Placental pericyte (primary cell): Measurements from ENCODE around the gene STK33. TPM values are rescaled to one million over a fixed set of nuclear protein-coding genes. Genes with fewer than 3 reads are reported as not detected.

Experiments used
- small RNA-seq: library from RNA; depleted of rRNA; stranded (forward); fragments of <200 nt; gene quantifications from one replicate; pipeline ENCODE3, GENCODE V24; 2012; ENCODE audit warnings: low replicate concordance
- total RNA-seq: library from RNA; depleted of rRNA; stranded (reverse); fragments of >200 nt; gene quantifications from 2 replicates; pipeline ENCODE4 v1.2.3, GENCODE V29; 2012

STK33 gene
- 0.57 and 1.3 TPM in 2 replicates for total RNA-seq

GRCh38 chr11:8593935-8594909, at the start of gene STK33:
TSS of gene STK33 (minus strand) at chr11:8594228. CDS start at chr11:8474905, 119,323 bp downstream.

Small RNA genes within 50 kb of the gene (small RNA-seq; reads per million reads assigned to genes)
- gene RF00601: not detected

Other genes starting within 250 kb of the STK33 start
- 7.4 and 9.7 TPM in 2 replicates for gene TRIM66, start 88.4 kb upstream of the STK33 start, total RNA-seq
- gene RPL27A, start 88.6 kb upstream of the STK33 start, total RNA-seq: 423 and 748 TPM in 2 replicates